ENCODE data around the gene CAMK1.

DNA sequence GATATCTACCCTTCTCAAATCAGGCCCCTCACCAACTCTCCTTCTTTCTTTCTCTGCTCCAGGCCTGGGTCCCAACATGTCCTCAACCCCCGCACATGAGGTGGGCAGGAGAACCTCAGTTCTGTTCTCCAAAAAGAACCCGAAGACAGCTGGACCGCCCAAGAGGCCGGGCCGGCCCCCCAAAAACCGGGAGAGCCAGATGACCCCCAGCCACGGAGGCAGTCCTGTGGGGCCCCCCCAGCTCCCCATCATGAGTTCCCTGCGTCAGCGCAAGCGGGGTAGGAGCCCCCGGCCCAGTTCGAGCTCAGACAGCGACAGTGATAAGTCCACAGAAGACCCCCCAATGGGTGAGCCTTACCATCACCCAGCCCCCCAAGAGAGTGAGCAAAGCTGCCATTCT lies 25.6 kb downstream of the CAMK1 start:
- TF ChIP-seq POLR2A (IDR thresholded peaks at IDR 0.05; ENCODE audit: low read length) (no peak), GATA1 (IDR thresholded peaks at IDR 0.05; ENCODE audit: low read depth, low read length) (no peak)

Measured in erythroblast (primary cell).